Cerebellar nuclear complex (tissue), 1 donor: Measurements from ENCODE around the gene VAMP8.
"Not testable (repeated sequence)": the region's sequence is repeated elsewhere in the genome, so short reads cannot be mapped to it uniquely, and the experiment has no call there.

Source experiments
- DNase-seq, 2 experiments: peaks; one replicate each; lab custom pipeline; 2025; lab: John Stamatoyannopoulos, UW

The VAMP8 gene

DNA sequence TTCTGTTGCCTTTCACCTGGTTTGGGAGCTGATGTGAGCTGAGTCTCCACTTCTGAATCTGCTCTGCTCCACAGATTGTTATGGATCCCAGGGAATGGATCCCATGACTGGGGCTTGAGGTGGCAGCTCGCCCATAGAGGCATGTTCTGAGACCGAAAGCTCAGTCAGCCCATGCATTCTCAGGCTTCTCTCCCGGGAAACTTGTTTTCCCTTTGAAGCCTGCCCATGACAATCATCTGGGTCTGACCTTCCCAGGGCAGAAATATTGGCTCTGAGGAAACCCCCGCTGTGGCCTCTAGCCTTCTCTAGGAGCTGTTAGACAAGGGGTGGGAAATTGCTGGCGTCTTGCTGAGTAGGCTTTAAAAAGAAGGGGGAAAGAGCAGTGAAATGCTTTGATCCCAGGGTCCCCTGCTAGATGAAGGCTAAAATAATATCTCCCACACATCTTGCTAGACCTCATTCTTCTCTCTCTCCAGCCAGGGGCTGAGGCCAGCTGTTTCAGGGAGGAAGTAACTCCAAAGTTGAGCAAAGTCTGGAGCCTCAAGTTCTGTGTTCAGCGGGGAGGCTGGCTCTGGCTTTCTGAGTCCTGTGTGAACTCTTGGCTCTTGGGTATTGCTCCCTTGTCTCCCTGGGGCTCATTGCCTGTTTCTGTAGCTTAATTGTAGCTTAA is 2.0 kb downstream of the VAMP8 start:
- no peak for DNase-seq

DNA sequence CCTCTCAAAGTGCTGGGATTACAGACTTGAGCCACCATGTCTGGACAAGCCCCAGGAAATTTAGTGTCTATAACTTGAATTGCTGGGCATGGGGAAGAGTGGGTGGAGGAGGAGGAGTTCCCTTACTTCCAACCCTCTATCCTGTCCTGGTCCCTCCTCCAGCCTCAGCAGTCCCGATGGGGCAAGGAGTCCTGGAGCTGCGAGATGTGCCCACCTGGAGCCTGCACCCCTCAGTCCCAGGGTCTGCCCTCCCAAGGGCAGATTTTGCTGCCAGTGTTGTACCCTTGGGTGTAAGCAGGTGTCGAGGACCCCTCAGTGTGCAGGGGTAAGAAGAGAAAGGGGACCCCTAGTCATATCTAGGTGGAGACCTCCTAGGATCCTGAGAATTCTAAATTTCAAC is 2.8 kb downstream of the VAMP8 start:
- no peak for DNase-seq

GRCh38 chr2:85582492-85582891 is 5.1 kb downstream of the VAMP8 start:
- DNase-seq = no peak

DNA sequence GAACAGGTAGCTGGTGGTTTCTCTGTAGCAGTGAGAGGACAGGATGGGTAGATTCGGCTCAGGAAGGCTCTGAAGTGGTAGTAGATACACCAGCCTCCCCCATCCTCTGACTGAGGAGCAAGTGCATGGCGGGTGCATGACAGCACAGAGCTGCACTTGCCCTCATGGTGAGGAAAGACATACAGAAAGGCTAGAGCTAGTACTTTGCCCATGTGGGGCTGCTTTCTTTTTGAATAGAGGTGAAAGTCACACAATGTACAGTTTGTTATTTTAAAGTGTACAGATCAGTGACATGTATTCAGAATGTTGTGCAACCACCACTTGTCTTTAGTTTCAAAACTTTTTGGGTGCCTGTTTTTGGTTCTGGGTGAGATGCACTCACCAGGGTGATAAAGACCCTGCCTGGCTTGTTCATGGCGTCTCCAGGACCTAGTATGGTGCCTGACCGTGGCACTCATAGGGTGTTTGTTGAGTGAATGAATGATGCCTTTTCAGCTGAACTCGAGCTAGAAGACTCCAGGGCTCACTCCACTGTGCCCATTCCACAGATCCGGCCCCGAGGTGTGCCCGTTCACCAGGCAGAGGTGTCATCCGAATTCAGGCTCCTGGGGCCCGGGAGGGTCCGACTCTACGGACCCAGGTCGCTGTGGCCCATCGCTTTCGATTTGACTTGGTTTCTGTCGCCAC is 6.4 kb downstream of the VAMP8 start:
- DNase-seq = no peak

- no peak for DNase-seq
These were observed 7.0 kb downstream of the VAMP8 start, which contains the start of gene VAMP5 for GRCh38 chr2:85584354-85584856. TSS of gene VAMP5 (plus strand) at chr2:85584431. CDS start at chr2:85584491, 60 bp downstream.

- no peak for DNase-seq
These were observed 7.7 kb downstream of the VAMP8 start for GRCh38 chr2:85584857-85585780.

- DNase-seq = no peak
These were observed 8.4 kb downstream of the VAMP8 start for GRCh38 chr2:85585781-85586105.

GRCh38 chr2:85588236-85588635 is 10.8 kb downstream of the VAMP8 start:
- no peak for DNase-seq

GRCh38 chr2:85588645-85589044 is 11.3 kb downstream of the VAMP8 start:
- DNase-seq = no peak

DNA sequence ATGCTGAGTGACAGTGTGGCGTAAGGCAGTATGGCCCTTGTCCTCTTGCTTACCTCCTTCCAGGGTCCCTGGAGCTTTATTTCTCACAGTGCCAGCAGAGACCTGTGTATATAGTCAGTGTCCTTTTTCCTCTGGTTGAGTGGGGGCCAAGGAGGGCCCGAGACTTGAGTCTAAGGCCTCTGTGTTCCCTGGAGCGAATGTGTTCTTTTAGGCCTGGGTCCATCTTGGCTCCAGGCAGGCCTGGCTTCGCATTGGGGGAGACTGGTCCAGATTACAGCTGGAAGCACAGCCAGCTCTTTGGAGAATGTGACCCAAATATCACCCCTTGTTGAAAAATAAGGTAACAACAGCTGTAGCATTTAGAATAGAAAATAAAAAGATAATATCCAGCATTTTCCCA is 11.8 kb downstream of the VAMP8 start:
- no peak for DNase-seq

- DNase-seq = no peak
These were observed 12.8 kb downstream of the VAMP8 start for GRCh38 chr2:85589982-85590791.

DNA sequence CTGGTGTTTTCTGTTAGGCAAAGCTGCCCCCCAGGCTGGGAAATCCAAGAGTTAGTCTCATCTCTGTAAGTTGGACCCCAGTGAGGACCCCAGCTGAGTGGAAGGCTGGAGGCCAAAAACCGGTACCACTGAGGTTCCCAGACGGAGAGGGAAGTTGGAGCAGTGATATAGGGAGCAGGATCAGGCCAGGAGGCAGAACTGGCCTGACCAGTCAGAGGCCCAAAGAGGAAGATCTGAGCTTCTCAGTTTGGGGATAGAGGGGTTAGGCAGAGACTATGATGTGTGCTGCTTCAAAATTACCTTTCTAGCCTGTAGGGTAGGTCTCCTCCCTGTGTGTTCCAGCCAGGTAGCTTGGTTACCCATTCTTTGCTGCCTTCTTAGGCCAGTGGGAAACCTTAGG is 13.6 kb downstream of the VAMP8 start:
- no peak for DNase-seq

GRCh38 chr2:85591563-85591962 is 14.2 kb downstream of the VAMP8 start:
- no peak for DNase-seq

DNA sequence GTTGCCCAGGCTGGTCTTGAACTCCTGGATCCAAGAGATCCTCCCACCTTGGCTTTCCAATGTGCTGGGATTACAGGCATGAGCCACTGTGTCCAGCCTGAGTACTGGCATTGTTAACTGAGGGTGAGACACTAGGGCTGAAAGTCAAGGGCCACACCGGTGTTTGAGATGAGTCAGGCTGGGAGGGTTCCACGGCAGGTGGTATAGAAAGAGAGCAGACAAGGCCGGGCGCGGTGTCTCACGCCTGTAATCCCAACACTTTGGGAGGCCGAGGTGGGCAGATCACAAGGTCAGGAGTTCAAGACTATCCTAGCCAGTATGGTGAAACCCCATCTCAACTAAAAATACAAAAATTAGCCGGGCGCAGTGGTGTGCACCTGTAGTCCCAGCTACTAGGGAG is 14.9 kb downstream of the VAMP8 start:
- DNase-seq = not testable (repeated sequence)

GRCh38 chr2:85593023-85593422 is 15.6 kb downstream of the VAMP8 start:
- DNase-seq = no peak

DNA sequence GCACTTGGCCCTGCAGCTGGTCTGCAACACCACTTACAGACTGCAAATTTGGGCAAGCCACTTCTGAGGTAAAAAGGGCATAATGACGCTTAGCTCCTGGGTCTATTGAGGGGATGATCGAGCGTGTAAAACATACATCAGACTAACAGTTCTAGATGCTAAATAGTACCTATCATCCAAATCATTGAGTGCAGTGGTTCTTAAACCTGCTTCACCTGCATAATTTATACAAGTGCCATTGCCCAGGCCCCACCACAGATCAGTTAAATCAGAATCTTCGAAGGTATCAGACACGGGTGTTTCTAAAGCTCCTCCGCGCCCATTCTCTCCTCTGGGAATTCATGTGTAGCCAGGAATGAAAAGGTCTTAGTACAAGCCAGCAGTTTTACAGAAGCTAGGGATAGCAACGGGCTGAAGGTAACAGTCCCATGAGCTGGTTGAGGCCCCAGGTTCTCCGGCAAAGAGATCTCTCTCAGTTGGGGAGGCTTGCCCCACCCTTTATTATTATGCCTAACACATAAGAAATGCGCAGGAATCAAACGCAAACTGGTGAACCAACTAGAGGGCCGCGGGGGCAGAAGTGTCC is 17.4 kb downstream of the VAMP8 start:
- no peak for DNase-seq

DNA sequence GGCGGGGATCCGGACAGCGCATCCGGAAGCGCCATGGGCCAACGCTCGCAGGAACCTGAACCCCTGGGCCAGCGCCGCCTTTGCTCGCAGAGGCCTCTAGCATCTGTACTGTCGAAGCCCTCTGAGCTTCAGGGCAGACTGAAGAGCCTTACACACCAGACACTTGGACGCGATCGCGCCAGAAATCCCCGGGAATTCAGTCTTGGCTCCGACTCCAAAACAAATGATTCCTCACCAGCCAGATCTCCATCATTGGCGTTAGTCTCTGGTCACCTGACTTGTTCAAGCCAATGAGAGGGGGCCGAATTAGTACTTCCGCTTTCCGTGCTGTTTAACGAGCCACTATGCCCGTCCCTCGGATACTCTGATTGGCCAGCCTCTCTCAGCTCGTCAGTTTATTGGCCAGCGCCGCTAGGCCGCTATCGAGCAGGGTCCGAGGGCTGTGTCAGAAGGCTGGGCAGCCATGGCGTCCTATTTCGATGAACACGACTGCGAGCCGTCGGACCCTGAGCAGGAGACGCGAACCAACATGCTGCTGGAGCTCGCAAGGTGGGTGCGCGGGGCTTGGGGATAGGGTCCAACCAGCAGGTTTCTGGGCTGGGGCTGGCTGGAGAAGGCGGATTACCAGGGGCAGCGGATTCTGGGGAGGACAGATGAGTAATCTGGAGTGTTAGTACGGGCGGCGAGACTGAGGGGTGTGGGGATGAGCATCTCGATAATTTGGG is 18.1 kb downstream of the VAMP8 start, which contains the start of gene RNF181:
TSS of gene RNF181 (plus strand) at position 445 of the 725 bp plus-strand sequence. CDS start at position 464, 19 bp downstream.
- peak; percentile 95 to 99 for DNase-seq

- DNase-seq = no peak
These were observed 18.6 kb downstream of the VAMP8 start for GRCh38 chr2:85596026-85596333.

DNA sequence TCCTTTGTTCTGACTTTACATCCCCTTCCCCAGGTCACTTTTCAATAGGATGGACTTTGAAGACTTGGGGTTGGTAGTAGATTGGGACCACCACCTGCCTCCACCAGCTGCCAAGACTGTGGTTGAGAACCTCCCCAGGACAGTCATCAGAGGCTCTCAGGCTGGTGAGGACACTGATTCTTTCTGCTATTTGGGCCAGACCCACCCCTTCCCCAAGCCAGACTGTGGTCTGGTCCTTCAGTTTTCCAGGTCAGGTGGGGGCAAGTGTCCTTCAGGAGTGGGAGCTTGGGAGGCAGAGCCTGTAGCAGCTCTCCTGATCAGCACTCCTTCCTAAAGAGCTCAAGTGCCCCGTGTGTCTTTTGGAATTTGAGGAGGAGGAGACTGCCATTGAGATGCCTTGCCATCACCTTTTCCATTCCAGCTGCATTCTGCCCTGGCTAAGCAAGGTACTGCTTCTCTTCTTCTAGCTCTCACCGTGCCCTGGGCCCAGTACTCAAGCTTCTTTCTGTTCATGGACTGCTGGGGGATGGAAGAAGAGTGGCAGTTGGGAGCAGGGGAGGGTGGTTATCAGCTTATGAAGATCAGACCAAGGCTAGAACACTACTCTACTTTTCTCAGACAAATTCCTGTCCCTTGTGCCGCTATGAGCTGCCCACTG is 19.2 kb downstream of the VAMP8 start:
- no peak for DNase-seq

DNA sequence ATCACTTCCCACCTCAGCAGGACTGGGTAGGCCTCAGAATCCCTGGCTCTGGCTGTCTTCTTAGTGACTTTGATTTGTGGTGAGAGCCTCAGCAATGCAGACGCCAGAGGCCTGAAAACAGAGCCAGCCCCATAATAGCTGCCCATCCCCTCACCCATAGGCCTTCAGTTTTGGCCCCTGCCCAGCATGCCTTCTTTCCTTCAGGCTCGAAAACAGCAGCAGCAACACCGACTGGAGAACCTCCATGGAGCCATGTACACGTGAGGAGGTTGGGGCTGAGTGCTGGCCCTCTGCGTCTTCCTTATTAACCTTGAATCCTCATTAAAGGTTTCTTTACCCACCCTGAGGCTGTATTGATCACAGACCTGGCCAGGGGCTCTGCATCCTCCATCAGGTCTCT is 19.9 kb downstream of the VAMP8 start:
- DNase-seq = no peak
